AG20443 (cell line): Measurements from ENCODE around the gene CDH4.

Source experiments
- DNase-seq: peaks from one replicate; pipeline ENCODE4 v3.0.0; 2012; ENCODE audit warnings: low spot score, mixed read lengths

Gene CDH4

GRCh38 chr20:61736001-61736635 is 484.1 kb downstream of the CDH4 start:
- no peak for DNase-seq

DNA sequence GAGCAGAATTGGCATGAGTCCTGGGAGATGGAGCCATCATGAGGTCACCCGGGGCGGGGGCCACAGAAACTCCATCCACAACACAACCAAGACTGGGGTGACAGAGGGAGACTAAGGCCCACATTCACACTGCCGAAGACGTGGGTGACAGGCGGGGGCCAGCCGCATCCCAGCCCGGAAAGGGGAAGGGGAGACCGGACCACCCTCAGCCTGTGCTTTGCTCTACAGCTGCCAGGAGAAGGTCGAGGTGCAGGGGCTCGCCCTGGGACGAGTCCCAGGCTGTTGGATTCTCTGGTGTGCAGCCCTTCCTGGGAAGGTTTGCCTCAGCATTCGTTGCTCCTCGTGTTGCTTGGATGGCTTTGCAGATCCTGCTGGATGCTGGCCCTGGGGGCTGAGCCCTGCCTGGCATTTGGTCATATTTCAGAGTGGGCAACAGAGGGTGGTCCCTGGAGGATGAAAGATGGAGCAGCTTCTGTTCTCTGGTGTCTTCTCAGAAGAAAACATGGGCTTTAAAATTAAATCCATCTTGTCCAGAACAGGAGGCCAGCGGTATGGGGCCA is 484.8 kb downstream of the CDH4 start:
- no peak for DNase-seq

- DNase-seq, result no peak
Observed at GRCh38 chr20:61737346-61737745, 485.3 kb downstream of the CDH4 start.

- no peak for DNase-seq
Observed at GRCh38 chr20:61737812-61738443, 485.9 kb downstream of the CDH4 start.

DNA sequence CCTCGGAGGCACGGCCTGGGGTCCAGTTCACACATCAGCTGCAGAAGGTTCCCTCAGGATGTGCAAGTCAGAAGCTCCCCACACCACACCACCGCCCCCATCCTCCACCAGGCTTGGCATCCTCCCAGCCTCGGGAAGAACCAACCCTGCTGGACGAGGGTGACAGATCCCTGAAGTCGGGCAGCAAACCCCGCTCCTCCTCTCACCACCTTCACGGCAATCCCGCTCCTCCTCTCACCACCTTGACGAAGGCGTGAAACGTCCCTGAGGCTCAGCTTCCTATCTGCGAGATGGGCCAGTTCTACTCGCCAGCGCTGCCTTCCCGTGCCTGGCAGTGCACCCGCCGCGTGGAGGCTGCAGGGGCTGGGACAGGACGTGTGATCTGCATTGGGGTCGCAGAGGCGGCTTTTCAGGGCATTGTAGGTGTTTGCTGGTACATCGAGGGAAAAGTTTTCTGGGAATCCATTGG is 486.6 kb downstream of the CDH4 start:
- no peak for DNase-seq

GRCh38 chr20:61739086-61739831 is 487.2 kb downstream of the CDH4 start:
- DNase-seq, result no peak

- no peak for DNase-seq
Observed at GRCh38 chr20:61739832-61740118, 487.7 kb downstream of the CDH4 start.

DNA sequence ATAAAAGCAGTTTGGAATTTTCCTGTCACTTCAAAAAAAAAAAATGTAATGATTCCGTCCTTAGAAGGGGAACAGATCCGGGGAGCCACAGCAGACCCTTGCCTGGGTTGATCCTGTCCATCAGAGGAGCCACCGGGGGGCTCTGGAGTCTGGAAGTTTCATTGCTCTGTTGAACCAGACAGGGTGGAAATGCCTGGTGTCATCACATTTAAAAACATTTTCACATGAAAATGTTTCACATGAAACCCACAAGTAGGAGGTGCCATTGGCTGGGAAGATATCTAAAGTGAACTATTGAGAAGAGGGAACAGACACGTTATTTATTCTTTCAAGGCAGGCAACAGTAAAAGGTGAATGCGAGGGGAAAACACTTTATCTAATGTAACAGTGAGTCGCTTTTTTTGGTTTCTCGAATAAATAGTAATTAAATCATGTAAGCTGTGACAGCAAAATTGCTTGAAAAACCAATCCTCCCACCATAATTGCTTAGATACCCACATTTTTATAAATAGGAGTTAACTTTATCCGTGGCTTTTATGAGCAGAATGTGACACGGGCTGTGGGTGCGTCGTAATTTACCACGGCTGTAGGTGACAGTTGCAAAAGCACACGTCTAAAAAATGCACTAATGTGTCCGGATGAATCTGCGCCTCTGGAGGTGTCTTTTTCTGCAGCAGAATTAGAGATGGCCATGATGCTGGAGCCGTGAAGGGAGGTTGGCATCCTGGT is 490.2 kb downstream of the CDH4 start:
- DNase-seq, result no peak

DNA sequence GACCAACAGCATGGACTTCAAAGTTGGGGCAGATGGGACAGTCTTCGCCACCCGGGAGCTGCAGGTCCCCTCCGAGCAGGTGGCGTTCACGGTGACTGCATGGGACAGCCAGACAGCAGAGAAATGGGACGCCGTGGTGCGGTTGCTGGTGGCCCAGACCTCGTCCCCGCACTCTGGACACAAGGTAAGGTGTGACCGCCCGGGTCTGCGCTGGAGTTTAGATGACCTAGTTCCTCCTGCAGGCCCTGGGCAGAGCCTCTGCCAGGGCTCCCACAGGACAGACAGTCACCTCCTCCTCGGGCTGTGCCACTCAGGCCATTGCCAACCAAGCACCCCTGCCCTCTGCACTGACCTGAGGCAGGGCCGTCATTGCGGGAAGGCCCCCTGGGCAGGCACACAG is 491.5 kb downstream of the CDH4 start:
- DNase-seq, result no peak

GRCh38 chr20:61744691-61745396 is 492.8 kb downstream of the CDH4 start:
- no peak for DNase-seq

DNA sequence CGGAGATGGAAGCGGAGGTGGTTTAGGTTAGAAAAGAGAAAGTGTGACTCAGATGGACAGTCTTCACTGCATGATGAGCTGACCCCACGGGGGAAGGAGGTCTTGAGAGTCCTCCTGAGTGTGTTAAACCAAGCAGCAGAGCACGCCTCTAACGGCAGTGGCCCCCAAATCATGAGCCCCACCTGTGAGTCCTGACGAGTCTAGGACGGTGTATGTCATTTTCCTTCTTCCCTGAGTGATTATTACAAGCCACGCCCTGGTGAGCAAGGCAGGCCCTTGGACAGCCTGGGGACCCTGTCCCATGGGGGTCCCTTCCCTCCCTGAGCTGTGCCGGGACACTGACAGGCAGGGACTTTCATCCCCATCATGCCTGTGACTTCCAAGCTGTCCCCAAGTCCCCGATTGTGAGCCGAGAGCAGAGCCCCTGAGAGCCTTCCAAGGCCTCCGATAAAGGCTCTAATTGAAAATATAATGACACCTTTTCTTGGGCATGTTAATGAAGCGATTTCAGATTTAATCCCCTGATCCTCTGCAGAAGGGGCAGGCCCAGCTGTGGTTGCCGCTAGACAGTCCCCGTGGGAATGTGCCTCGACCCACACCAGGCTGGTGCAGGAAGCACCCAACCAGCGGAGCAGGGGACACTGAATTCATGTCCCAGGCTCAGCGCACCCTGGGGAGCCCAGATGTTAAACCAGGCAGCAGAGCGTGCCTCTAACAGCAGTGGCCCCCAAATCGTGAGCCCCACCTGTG is 493.5 kb downstream of the CDH4 start:
- DNase-seq, result no peak

GRCh38 chr20:61746147-61746646 is 494.1 kb downstream of the CDH4 start:
- DNase-seq, result no peak

GRCh38 chr20:61746781-61747180 is 494.7 kb downstream of the CDH4 start:
- DNase-seq, result no peak

GRCh38 chr20:61748376-61748775 is 496.3 kb downstream of the CDH4 start:
- no peak for DNase-seq

DNA sequence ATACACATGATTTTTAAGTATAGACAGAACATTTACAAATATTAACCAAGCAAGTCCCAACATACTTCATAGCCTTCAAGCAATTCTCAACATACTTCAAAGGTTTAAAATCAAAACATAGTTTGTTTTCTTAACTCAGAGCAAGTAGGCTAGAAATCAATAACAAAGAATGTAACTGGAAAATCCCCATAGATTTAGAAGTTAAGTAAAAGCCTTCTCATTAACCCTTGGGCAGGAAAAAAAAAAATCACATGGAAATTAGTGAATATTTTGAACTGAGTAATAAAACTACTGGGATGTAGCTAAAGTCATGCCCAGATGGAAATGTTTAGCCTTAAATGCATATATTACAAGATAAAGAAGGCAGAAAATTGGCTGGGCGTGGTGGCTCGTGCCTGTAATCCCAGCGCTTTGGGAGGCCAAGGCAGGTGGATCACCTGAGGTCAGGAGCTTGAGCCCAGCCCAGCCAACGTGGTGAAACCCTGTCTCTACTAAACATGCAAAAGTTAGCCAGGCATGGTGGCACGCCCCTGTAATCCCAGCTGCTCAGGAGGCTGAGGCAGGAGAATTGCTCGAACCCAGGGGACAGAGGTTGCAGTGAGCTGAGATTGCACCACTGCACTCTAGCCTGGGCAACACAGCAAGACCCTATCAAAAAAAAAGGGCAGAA is 497.5 kb downstream of the CDH4 start:
- no peak for DNase-seq

- DNase-seq, result no peak
Observed at GRCh38 chr20:61750093-61750492, 498.0 kb downstream of the CDH4 start.

- no peak for DNase-seq
Observed at GRCh38 chr20:61752576-61752975, 500.5 kb downstream of the CDH4 start.

DNA sequence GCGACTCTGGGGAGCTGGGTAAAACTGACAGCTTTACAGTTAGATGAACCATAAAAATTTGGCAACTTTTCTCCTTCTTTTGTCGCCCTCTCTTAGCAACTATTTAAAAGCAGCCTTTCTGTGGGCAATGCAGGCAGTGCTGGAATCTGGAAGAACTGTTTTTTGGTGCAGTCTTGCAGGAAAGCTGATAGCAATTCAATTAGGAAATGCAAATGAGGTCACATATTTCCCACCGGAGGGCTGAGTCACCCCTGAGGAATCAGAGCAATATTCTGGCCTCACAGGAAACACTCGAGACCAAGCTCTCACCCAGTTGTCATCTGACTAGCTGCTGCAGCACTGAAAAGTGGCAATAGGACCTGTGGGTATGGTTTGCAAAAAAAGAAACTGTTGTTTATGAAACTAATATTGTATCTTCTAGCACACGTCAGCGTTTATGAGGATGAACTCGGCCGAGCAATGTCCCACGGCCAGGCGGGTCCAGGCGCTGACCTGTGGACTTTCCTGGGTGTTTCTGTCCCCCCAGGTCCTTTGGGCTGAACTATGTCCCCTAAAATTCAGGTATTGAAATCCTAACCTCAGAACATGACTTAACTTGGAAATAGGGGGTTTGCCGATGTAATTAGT is 501.4 kb downstream of the CDH4 start:
- DNase-seq, result peak; percentile 69

GRCh38 chr20:61753987-61754956 is 502.2 kb downstream of the CDH4 start:
- DNase-seq, result no peak
